GM18909 (cell line): ENCODE measurements around the gene LRRC71.

Experiments used
- ATAC-seq: cut with Tn5 transposase; IDR thresholded peaks from one replicate; pipeline ENCODE4 v1.9.1; 2021; ENCODE audit warnings: mild to moderate bottlenecking; ENCODE audit not compliant: unreplicated experiment, poor library complexity

LRRC71 gene

GRCh38 chr1:156942176-156942575 is 21.7 kb downstream of the LRRC71 start:
- ATAC-seq: no peak

GRCh38 chr1:156942576-156942975 is 22.1 kb downstream of the LRRC71 start:
- ATAC-seq: no peak

GRCh38 chr1:156943756-156944155 is 23.3 kb downstream of the LRRC71 start:
- no peak for ATAC-seq

GRCh38 chr1:156944268-156944667 is 23.8 kb downstream of the LRRC71 start:
- ATAC-seq: no peak

GRCh38 chr1:156944848-156945247 is 24.4 kb downstream of the LRRC71 start:
- ATAC-seq: no peak

- no peak for ATAC-seq
Observed at GRCh38 chr1:156945881-156946661, 25.6 kb downstream of the LRRC71 start.

- no peak for ATAC-seq
Observed at GRCh38 chr1:156947127-156947526, 26.7 kb downstream of the LRRC71 start.

GRCh38 chr1:156947818-156948525 is 27.5 kb downstream of the LRRC71 start:
- no peak for ATAC-seq

GRCh38 chr1:156948708-156949107 is 28.3 kb downstream of the LRRC71 start:
- no peak for ATAC-seq

GRCh38 chr1:156949127-156949526 is 28.7 kb downstream of the LRRC71 start:
- ATAC-seq: no peak

GRCh38 chr1:156951371-156951770 is 30.9 kb downstream of the LRRC71 start:
- no peak for ATAC-seq

- ATAC-seq: no peak
Observed at GRCh38 chr1:156953571-156953970, 33.1 kb downstream of the LRRC71 start.

- ATAC-seq: no peak
Observed at GRCh38 chr1:156956333-156956732, 35.9 kb downstream of the LRRC71 start.

- no peak for ATAC-seq
Observed at GRCh38 chr1:156957634-156958033, 37.2 kb downstream of the LRRC71 start.

- no peak for ATAC-seq
Observed at GRCh38 chr1:156958247-156958714, 37.8 kb downstream of the LRRC71 start.

GRCh38 chr1:156959414-156959813 is 39.0 kb downstream of the LRRC71 start:
- no peak for ATAC-seq

GRCh38 chr1:156959925-156960324 is 39.5 kb downstream of the LRRC71 start:
- no peak for ATAC-seq

- ATAC-seq: no peak
Observed at GRCh38 chr1:156961709-156962108, 41.3 kb downstream of the LRRC71 start.

GRCh38 chr1:156963621-156964020 is 43.2 kb downstream of the LRRC71 start:
- no peak for ATAC-seq

- ATAC-seq: no peak
Observed at GRCh38 chr1:156964441-156964840, 44.0 kb downstream of the LRRC71 start.

GRCh38 chr1:156969496-156969895 is 49.1 kb downstream of the LRRC71 start:
- no peak for ATAC-seq

- no peak for ATAC-seq
Observed at GRCh38 chr1:156970017-156970416, 49.6 kb downstream of the LRRC71 start.
